Parathyroid adenoma (tissue), 2 donors: ENCODE results near the gene ADISSP.

Source experiments
- H2AFZ ChIP-seq: fragments of 300-600 bp; sonication (generic); one replicate; pipeline ENCODE4 v1.7.0; 2017; ENCODE audit warnings: antibody characterized with exemption, mild to moderate bottlenecking
- H3K27ac ChIP-seq: fragments of 300-600 bp; sonication (generic); one replicate; pipeline ENCODE4 v1.7.0; 2017
- H3K27me3 ChIP-seq: fragments of 300-600 bp; sonication (generic); one replicate; pipeline ENCODE4 v1.7.0; 2017; ENCODE audit warnings: low read length; ENCODE audit not compliant: control insufficient read depth, insufficient read depth
- H3K36me3 ChIP-seq: fragments of 300-600 bp; sonication (generic); one replicate; pipeline ENCODE4 v1.7.0; 2017; ENCODE audit warnings: low read length; ENCODE audit not compliant: control insufficient read depth, insufficient read depth
- H3K4me1 ChIP-seq: fragments of 300-600 bp; sonication (generic); one replicate; pipeline ENCODE4 v1.7.0; 2017; ENCODE audit warnings: control low read depth
- H3K4me2 ChIP-seq: fragments of 300-600 bp; sonication (generic); one replicate; pipeline ENCODE4 v1.7.0; 2017; ENCODE audit warnings: low read length
- H3K4me3 ChIP-seq: fragments of 300-600 bp; sonication (generic); one replicate; pipeline ENCODE4 v1.7.0; 2017; ENCODE audit warnings: low read depth, low read length
- H3K79me2 ChIP-seq: fragments of 300-600 bp; sonication (generic); one replicate; pipeline ENCODE4 v1.7.0; 2017; ENCODE audit warnings: control low read depth
- H3K9ac ChIP-seq: fragments of 300-600 bp; sonication (generic); one replicate; pipeline ENCODE4 v1.7.0; 2017; ENCODE audit warnings: mild to moderate bottlenecking
- H3K9me3 ChIP-seq: fragments of 300-600 bp; sonication (generic); one replicate; pipeline ENCODE4 v1.7.0; 2017; ENCODE audit warnings: low read length; ENCODE audit not compliant: control insufficient read depth
- TF ChIP-seq, protein P1 (sequence below): fragments of 300-600 bp; sonication (generic); IDR thresholded peaks from one replicate; pipeline ENCODE4 v1.7.0; 2017; ENCODE audit warnings: antibody characterized with exemption, mild to moderate bottlenecking
- donor health status: primary hyperparathyroidism.

ADISSP gene

DNA sequence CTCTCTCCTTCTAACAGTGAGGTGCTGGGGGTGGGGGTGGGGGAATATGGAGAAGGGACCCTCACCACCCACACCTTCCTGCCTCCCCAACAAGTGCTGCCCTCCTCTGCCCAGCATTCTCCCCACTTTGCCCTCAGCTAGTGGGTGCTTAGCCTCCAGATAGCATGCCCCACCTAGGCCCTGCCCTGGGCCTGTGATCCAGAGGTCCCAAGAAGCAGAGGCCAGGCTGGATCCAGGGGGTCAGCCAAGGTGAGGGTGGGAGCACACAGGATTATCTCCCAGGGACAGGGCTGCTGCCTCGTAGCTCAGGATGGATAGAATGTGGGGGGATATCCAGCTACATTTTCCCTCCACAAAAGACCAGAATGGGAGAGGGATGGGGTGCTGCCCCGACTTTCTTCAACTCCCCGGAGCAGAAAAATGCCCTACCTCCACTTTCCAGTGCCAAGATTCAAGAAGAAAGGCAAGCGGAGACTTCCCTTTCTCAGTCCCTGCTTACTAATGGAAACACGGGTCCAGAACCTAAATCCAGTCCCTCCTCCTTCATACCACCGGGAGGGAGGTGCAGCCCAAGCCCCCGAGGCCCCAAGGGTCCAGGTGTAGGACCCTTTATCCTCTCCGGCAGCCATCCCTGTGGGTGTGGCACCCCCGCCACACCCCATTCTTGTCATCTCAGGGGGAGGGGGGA, 987 bp downstream of the ADISSP start:
- Histone ChIP-seq H2AFZ (peak overlapping the region; percentile 99), H3K36me3 (no peaks in the 10 kb centered on the region), H3K9ac (no peak overlapping the region), H3K79me2 (no peaks in the 10 kb centered on the region), H3K27me3 (no peaks in the 10 kb centered on the region), H3K4me1 (no peaks in the 10 kb centered on the region), H3K4me2 (peak overlapping the region; percentile 97), H3K9me3 (no peaks in the 10 kb centered on the region), H3K27ac (peak overlapping the region; percentile 6), H3K4me3 (peak overlapping the region; percentile 66)
- TF ChIP-seq, protein P1, sequence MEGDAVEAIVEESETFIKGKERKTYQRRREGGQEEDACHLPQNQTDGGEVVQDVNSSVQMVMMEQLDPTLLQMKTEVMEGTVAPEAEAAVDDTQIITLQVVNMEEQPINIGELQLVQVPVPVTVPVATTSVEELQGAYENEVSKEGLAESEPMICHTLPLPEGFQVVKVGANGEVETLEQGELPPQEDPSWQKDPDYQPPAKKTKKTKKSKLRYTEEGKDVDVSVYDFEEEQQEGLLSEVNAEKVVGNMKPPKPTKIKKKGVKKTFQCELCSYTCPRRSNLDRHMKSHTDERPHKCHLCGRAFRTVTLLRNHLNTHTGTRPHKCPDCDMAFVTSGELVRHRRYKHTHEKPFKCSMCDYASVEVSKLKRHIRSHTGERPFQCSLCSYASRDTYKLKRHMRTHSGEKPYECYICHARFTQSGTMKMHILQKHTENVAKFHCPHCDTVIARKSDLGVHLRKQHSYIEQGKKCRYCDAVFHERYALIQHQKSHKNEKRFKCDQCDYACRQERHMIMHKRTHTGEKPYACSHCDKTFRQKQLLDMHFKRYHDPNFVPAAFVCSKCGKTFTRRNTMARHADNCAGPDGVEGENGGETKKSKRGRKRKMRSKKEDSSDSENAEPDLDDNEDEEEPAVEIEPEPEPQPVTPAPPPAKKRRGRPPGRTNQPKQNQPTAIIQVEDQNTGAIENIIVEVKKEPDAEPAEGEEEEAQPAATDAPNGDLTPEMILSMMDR, result no peak

DNA sequence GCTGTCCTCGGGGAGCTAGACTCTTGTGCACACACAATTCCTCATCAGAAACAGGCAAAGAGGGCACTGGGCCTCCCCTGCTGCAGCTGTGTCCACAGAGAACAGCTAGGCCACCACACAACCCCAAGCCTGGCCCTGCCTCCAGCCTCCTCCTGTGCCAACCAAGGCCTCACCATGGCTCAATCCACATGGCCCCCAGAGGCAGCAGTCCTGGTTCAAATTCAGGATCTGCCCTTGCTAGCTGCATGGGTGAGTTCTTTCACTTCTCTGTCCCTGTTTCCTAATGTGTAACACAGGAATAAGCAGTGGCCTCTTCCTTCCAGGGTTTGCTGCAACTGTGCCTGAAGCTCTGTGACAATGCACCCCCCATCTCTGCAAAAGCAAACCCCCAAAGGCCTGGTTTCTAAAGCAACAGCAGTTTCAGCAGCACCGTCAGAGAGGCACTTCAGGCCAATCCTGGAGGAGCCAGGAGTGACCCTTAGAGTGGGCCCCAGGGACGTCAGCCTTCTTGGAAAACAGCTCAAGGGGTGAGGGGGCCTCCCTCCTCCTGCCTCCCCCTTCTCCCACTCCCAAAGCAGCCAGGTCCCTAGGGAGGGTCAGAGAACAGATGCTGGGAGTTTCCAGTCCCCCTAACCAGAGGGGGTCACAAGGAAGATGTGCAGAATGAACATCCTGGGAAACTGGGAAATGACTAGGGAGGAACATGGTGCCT, 2.2 kb downstream of the ADISSP start:
- Histone ChIP-seq H3K9me3 (no peaks in the 10 kb centered on the region), H3K4me1 (no peaks in the 10 kb centered on the region), H3K27ac (peak overlapping the region; percentile 37), H3K27me3 (no peaks in the 10 kb centered on the region), H3K4me2 (no peak overlapping the region), H3K9ac (no peak overlapping the region), H3K4me3 (no peak overlapping the region), H3K79me2 (no peaks in the 10 kb centered on the region), H3K36me3 (no peaks in the 10 kb centered on the region), H2AFZ (no peak overlapping the region)
- TF ChIP-seq, protein P1, result no peak

DNA sequence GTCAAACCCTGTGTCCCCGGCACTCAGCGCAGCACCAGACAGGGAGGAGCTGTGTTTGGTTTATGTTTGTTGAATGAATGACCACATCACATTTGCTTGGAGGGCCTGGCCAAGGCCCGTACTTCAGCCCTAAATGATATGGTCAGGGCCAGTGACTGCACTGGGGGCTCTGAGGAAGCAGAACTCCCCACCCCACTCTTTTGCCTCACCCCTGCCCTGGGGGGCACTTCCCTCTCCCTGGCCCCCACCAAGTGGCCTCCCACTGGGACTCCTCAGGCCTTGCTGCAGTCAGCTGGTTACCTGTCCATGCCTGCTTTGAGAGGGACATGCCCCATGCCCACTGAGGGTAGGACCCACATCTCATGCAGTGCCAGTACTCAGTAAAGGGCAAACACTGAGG, 2.9 kb downstream of the ADISSP start:
- Histone ChIP-seq H3K36me3 (no peaks in the 10 kb centered on the region), H2AFZ (no peak overlapping the region), H3K4me2 (no peak overlapping the region), H3K79me2 (no peaks in the 10 kb centered on the region), H3K4me1 (no peaks in the 10 kb centered on the region), H3K27ac (no peak overlapping the region), H3K9ac (no peak overlapping the region), H3K9me3 (no peaks in the 10 kb centered on the region), H3K27me3 (no peaks in the 10 kb centered on the region), H3K4me3 (no peak overlapping the region)
- TF ChIP-seq, protein P1, result no peak

DNA sequence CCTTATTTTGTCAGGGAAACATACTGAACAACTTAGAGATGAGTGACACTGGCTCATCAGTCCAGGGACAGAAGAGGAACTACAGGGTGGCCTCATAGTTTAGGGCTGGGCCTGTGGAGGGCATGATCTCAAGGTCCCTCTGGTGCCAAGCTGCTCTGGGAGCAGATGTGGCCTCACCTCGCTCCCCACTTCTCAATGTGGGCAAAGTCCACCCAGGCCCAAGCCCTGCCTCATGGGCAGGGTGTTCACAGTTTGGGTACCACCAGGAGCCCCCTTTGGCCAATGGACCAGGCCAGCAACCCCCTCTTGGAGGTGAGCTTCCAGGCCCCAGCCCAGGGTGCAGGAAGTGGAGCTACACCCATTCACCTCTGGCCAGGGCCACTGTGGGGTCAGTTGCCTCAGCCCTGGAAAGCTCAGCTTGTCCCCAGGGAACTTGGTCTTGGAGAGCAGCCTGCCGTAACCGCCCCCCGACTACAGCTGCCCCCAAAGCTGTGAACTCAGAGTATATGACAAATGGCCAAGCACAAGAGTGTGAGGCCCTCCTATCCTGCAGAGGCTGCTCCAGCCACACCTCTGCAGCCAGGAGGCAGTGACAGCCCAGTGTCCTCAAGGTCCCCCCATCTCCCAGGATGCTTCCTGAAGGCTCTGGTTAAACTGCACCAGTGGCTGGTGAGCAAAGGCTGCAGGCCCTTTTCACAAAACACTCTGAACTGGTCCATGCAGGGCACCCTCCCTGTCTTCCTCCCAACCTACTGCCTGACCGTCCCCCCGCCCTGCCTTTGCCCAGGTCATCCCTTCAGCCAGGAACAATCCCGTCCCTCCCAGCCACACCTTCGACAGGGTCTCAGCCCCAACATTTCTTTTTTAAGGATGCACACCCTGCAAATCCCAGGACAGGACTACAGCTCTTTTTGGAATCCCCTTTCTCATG, 3.6 kb downstream of the ADISSP start:
- TF ChIP-seq, protein P1, result no peak
- Histone ChIP-seq H3K36me3 (no peaks in the 10 kb centered on the region), H3K79me2 (no peaks in the 10 kb centered on the region), H3K4me3 (no peak overlapping the region), H3K4me1 (no peaks in the 10 kb centered on the region), H3K27ac (no peak overlapping the region), H3K9ac (no peak overlapping the region), H3K27me3 (no peaks in the 10 kb centered on the region), H3K4me2 (no peak overlapping the region), H3K9me3 (no peaks in the 10 kb centered on the region), H2AFZ (no peak overlapping the region)
